Measurements from ENCODE around the gene FOXN1.

Gene FOXN1

GRCh38 chr17:28478712-28479615 lies 27.2 kb upstream of the FOXN1 start:
- DNase-seq (ENCODE audit: insufficient read length, low spot score) (no peak), FAIRE-seq (peak; percentile 50)
- no peak for TF ChIP-seq SPI1 (IDR thresholded peaks at IDR 0.05; ENCODE audit: low read depth, low read length)
- TF ChIP-seq POLR2A (IDR thresholded peaks at IDR 0.05; ENCODE audit: low read depth, low read length) = no peak
- TF ChIP-seq POU2F2 (IDR thresholded peaks at IDR 0.05; ENCODE audit: low read depth, low read length) = no peak
- TF ChIP-seq POLR2AphosphoS5 (IDR thresholded peaks at IDR 0.05; ENCODE audit: low read depth, low read length) = no peak

DNA sequence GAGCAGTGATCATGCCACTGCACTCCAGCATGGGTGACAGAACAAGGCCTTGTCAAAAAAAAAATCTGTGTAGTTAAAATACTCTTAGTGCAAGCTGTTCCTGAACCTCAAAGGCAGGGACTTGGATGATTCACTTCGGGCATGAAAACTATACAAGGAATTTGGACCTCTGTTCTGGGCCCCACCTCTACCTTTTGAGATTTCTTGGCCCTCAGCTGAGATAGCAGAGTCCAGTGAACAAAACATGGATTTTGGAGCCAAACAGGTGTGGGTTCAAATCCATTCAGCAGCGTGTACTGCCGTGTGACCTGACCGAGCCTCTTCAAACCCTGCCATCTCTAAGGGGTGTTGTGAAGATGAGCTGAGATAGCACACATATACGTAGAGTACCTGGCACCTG lies 25.9 kb upstream of the FOXN1 start:
- no peak for DNase-seq (ENCODE audit: insufficient read length, low spot score)
- TF ChIP-seq POLR2A (IDR thresholded peaks at IDR 0.05; ENCODE audit: low read depth, low read length) (no peak), TAF1 (IDR thresholded peaks at IDR 0.05; ENCODE audit: low read depth, low read length) (no peak), SPI1 (IDR thresholded peaks at IDR 0.05; ENCODE audit: low read depth, low read length) (no peak), PAX5 (IDR thresholded peaks at IDR 0.05; ENCODE audit: insufficient read depth, low read length, severe bottlenecking) (no peak), POLR2AphosphoS5 (IDR thresholded peaks at IDR 0.05; ENCODE audit: low read depth, low read length) (no peak), POU2F2 (IDR thresholded peaks at IDR 0.05; ENCODE audit: low read depth, low read length) (no peak)
- peak; percentile 51 for FAIRE-seq

DNA sequence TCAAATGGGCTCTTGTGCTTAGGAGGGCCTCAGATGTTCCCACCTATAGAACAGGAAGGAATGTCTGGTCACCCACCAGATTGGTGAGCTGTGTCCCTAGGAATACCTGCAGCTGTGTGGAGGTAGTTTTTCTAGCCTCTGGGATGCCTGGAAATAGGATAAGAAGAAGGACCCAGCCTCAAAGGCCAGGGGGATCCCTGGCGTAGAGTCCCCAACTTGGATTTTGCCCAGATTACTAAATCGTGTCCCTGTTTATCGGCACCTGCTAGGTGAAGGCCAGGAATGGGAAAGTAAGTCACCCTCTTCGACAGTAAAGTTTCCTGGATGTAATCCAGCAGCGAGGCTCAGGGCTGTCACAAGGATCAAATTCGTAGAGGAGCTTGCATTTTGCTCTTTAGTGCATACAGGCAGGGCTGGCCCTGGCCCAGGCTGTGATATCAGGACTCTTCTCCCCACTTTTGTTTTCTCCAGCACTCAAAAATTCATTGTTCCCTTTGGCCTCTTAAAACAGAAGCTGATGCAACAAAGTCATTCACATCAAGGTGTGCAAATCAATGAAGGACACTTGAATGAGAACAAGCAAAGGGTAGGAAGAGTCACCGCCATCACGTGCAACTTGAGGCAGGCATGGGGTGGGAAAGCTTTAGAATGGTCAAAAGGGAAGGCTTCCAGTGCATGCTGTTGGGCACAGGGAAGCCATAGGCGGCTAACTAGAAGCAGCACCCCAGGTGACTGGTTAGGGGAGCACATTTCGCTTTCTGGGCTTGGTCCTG lies 25.2 kb upstream of the FOXN1 start:
- TF ChIP-seq POLR2AphosphoS5 (IDR thresholded peaks at IDR 0.05; ENCODE audit: low read depth, low read length) = no peak
- TF ChIP-seq POU2F2 (IDR thresholded peaks at IDR 0.05; ENCODE audit: low read depth, low read length) = no peak
- TF ChIP-seq POLR2A (IDR thresholded peaks at IDR 0.05; ENCODE audit: low read depth, low read length) = no peak
- no peak for TF ChIP-seq TAF1 (IDR thresholded peaks at IDR 0.05; ENCODE audit: low read depth, low read length)
- no peak for TF ChIP-seq PAX5 (IDR thresholded peaks at IDR 0.05; ENCODE audit: insufficient read depth, low read length, severe bottlenecking)
- TF ChIP-seq SPI1 (IDR thresholded peaks at IDR 0.05; ENCODE audit: low read depth, low read length) = no peak
- FAIRE-seq = no peak
- DNase-seq (ENCODE audit: insufficient read length, low spot score) = no peak

- DNase-seq (ENCODE audit: insufficient read length, low spot score) = no peak
- peak; percentile 88 for FAIRE-seq
- TF ChIP-seq PAX5 (IDR thresholded peaks at IDR 0.05; ENCODE audit: insufficient read depth, low read length, severe bottlenecking) = no peak
- no peak for TF ChIP-seq POLR2AphosphoS5 (IDR thresholded peaks at IDR 0.05; ENCODE audit: low read depth, low read length)
- TF ChIP-seq POLR2A (IDR thresholded peaks at IDR 0.05; ENCODE audit: low read depth, low read length) = no peak
- no peak for TF ChIP-seq TAF1 (IDR thresholded peaks at IDR 0.05; ENCODE audit: low read depth, low read length)
- TF ChIP-seq SPI1 (IDR thresholded peaks at IDR 0.05; ENCODE audit: low read depth, low read length) = no peak
- no peak for TF ChIP-seq POU2F2 (IDR thresholded peaks at IDR 0.05; ENCODE audit: low read depth, low read length)
These were observed 23.5 kb upstream of the FOXN1 start for GRCh38 chr17:28482551-28483199.

- DNase-seq (ENCODE audit: insufficient read length, low spot score) = peak; percentile 64
- TF ChIP-seq PAX5 (IDR thresholded peaks at IDR 0.05; ENCODE audit: insufficient read depth, low read length, severe bottlenecking) (no peak), POU2F2 (IDR thresholded peaks at IDR 0.05; ENCODE audit: low read depth, low read length) (peak; percentile 44; the same call in 1 of the 2 replicates), SPI1 (IDR thresholded peaks at IDR 0.05; ENCODE audit: low read depth, low read length) (peak; percentile 85), POLR2A (IDR thresholded peaks at IDR 0.05; ENCODE audit: low read depth, low read length) (peak; percentile 21; the same call in 1 of the 2 replicates)
- peak; percentile 91 for FAIRE-seq
These were observed 21.9 kb upstream of the FOXN1 start for GRCh38 chr17:28484296-28484695.

- TF ChIP-seq POLR2AphosphoS5 (IDR thresholded peaks at IDR 0.05; ENCODE audit: low read depth, low read length) (no peak), PAX5 (IDR thresholded peaks at IDR 0.05; ENCODE audit: insufficient read depth, low read length, severe bottlenecking) (no peak), SPI1 (IDR thresholded peaks at IDR 0.05; ENCODE audit: low read depth, low read length) (no peak), POU2F2 (IDR thresholded peaks at IDR 0.05; ENCODE audit: low read depth, low read length) (no peak), TAF1 (IDR thresholded peaks at IDR 0.05; ENCODE audit: low read depth, low read length) (no peak), POLR2A (IDR thresholded peaks at IDR 0.05; ENCODE audit: low read depth, low read length) (no peak)
- DNase-seq (ENCODE audit: insufficient read length, low spot score) (no peak), FAIRE-seq (peak; percentile 65)
These were observed 21.1 kb upstream of the FOXN1 start for GRCh38 chr17:28485049-28485448.

- no peak for FAIRE-seq
- no peak for TF ChIP-seq SPI1 (IDR thresholded peaks at IDR 0.05; ENCODE audit: low read depth, low read length)
- TF ChIP-seq POU2F2 (IDR thresholded peaks at IDR 0.05; ENCODE audit: low read depth, low read length) = no peak
- no peak for TF ChIP-seq TAF1 (IDR thresholded peaks at IDR 0.05; ENCODE audit: low read depth, low read length)
- no peak for TF ChIP-seq POLR2A (IDR thresholded peaks at IDR 0.05; ENCODE audit: low read depth, low read length)
- no peak for TF ChIP-seq POLR2AphosphoS5 (IDR thresholded peaks at IDR 0.05; ENCODE audit: low read depth, low read length)
- no peak for TF ChIP-seq PAX5 (IDR thresholded peaks at IDR 0.05; ENCODE audit: insufficient read depth, low read length, severe bottlenecking)
- DNase-seq (ENCODE audit: insufficient read length, low spot score) = no peak
These were observed 18.1 kb upstream of the FOXN1 start for GRCh38 chr17:28487881-28488532.

- TF ChIP-seq PAX5 (IDR thresholded peaks at IDR 0.05; ENCODE audit: insufficient read depth, low read length, severe bottlenecking) = no peak
- TF ChIP-seq POU2F2 (IDR thresholded peaks at IDR 0.05; ENCODE audit: low read depth, low read length) = no peak
- TF ChIP-seq POLR2A (IDR thresholded peaks at IDR 0.05; ENCODE audit: low read depth, low read length) = no peak
- no peak for TF ChIP-seq TAF1 (IDR thresholded peaks at IDR 0.05; ENCODE audit: low read depth, low read length)
- DNase-seq (ENCODE audit: insufficient read length, low spot score) (no peak), FAIRE-seq (no peak)
These were observed 17.4 kb upstream of the FOXN1 start for GRCh38 chr17:28488533-28489276.

All from GM12891 (cell line).